Trophoblast cell (in vitro differentiated cells and primary cell): ENCODE data around the gene ALG9.

ENCODE experiments used
- DNase-seq, 2 donors: peaks; one replicate each; pipeline ENCODE4 v3.0.0-alpha.2; 2016
- H2AFZ ChIP-seq: 2 replicates; pipeline ENCODE4 v1.6.1; 2013; ENCODE audit warnings: low read length, moderate library complexity, mild to moderate bottlenecking; ENCODE audit not compliant: insufficient read depth, poor library complexity
- H2AK5ac ChIP-seq: 2 replicates; pipeline ENCODE4 v1.6.1; 2013; ENCODE audit warnings: mild to moderate bottlenecking, low read length
- H2BK120ac ChIP-seq: 2 replicates; pipeline ENCODE4 v1.6.1; 2013; ENCODE audit warnings: low read length, mild to moderate bottlenecking, moderate library complexity; ENCODE audit not compliant: insufficient read depth, poor library complexity
- H2BK12ac ChIP-seq: 2 replicates; pipeline ENCODE4 v1.6.1; 2013; ENCODE audit warnings: mild to moderate bottlenecking, low read length, moderate library complexity
- H2BK5ac ChIP-seq: 2 replicates; pipeline ENCODE4 v1.6.1; 2013; ENCODE audit warnings: low read length, low read depth, moderate library complexity, mild to moderate bottlenecking; ENCODE audit not compliant: poor library complexity
- H3K14ac ChIP-seq: 2 replicates; pipeline ENCODE4 v1.6.1; 2013; ENCODE audit warnings: mild to moderate bottlenecking, low read length
- H3K18ac ChIP-seq: 2 replicates; pipeline ENCODE4 v1.6.1; 2013; ENCODE audit warnings: mild to moderate bottlenecking, low read length
- H3K23ac ChIP-seq: 2 replicates; pipeline ENCODE4 v1.6.1; 2013; ENCODE audit warnings: low read length
- H3K27ac ChIP-seq: 2 replicates; pipeline ENCODE4 v1.5.1; 2013; ENCODE audit warnings: low read depth, mild to moderate bottlenecking, inconsistent platforms, low read length, moderate library complexity
- H3K27me3 ChIP-seq: 2 replicates; pipeline ENCODE4 v1.6.1; 2013; ENCODE audit warnings: inconsistent platforms, mild to moderate bottlenecking, low read length, moderate library complexity; ENCODE audit not compliant: insufficient read depth
- H3K36me3 ChIP-seq, 2 experiments: 1 replicate in 1 of 2; 2 replicates in 1 of 2; pipeline ENCODE4 v1.6.1; 2013; ENCODE audit warnings: low read length in 2 of 2, mild to moderate bottlenecking in 2 of 2, moderate library complexity in 1 of 2; ENCODE audit not compliant: insufficient read depth in 2 of 2, control insufficient read depth in 1 of 2
- H3K4ac ChIP-seq: 2 replicates; pipeline ENCODE4 v1.6.1; 2013; ENCODE audit warnings: low read depth, mild to moderate bottlenecking, low read length, moderate library complexity
- H3K4me1 ChIP-seq, 2 experiments: 1 replicate in 1 of 2; 2 replicates in 1 of 2; pipeline ENCODE4 v1.6.1; 2013; ENCODE audit warnings: low read length in 2 of 2, mild to moderate bottlenecking in 2 of 2, moderate library complexity in 1 of 2; ENCODE audit not compliant: insufficient read depth in 2 of 2, control insufficient read depth in 1 of 2
- H3K4me2 ChIP-seq: 2 replicates; pipeline ENCODE4 v1.6.1; 2013; ENCODE audit warnings: inconsistent platforms, mild to moderate bottlenecking, low read length, moderate library complexity
- H3K4me3 ChIP-seq: 2 replicates; pipeline ENCODE4 v1.5.1; 2013; ENCODE audit warnings: mild to moderate bottlenecking, low read depth, low read length, inconsistent platforms
- H3K79me1 ChIP-seq: one replicate; pipeline ENCODE4 v1.6.1; 2013; ENCODE audit warnings: low read length
- H3K79me2 ChIP-seq: 2 replicates; pipeline ENCODE4 v1.6.1; 2013; ENCODE audit warnings: low read length, mild to moderate bottlenecking; ENCODE audit not compliant: control insufficient read depth, insufficient read depth, poor library complexity
- H3K9ac ChIP-seq: 2 replicates; pipeline ENCODE4 v1.6.1; 2013; ENCODE audit warnings: mild to moderate bottlenecking, low read length
- H3K9me3 ChIP-seq: 2 replicates; pipeline ENCODE4 v1.6.1; 2013; ENCODE audit warnings: low read depth, mild to moderate bottlenecking, control low read depth, inconsistent platforms, low read length; ENCODE audit not compliant: insufficient read depth
- H4K12ac ChIP-seq: 2 replicates; pipeline ENCODE4 v1.6.1; 2013; ENCODE audit warnings: low read depth, mild to moderate bottlenecking, low read length, moderate library complexity
- H4K8ac ChIP-seq: 2 replicates; pipeline ENCODE4 v1.6.1; 2013; ENCODE audit warnings: low read depth, mild to moderate bottlenecking, low read length, moderate library complexity
- H4K91ac ChIP-seq: one replicate; pipeline ENCODE4 v1.6.1; 2013; ENCODE audit warnings: low read depth, mild to moderate bottlenecking, low read length, moderate library complexity
- WGBS: extraction: QIAGEN DNeasy Blood & Tissue Kit; methylation state at CpG from one replicate; pipeline ENCODE4 v1.1.7; 2013; ENCODE audit warnings: missing lambda C conversion rate; ENCODE audit not compliant: insufficient read length, insufficient coverage; ENCODE audit errors: extremely low coverage; 5-methylcytosine and 5-hydroxymethylcytosine counted together

ALG9 gene

DNA sequence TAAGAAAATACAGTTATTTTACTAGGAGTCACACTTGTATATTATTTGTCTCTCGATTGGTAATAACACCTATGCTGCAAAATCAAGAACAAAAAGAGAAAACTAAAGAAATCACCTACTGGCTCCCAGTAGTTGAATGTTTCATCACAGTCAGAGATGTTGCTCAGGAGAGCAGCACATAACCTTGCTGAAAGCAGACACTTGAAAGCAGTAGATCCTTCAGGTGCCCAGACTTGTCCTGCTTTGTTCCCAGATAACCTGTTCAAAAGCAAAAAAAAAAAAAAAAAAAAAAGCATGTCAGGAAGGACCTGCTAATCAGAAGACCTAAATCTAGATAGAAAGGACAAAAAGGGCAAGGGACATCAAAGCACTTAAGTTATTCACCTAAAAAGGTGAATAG is 1.3 kb downstream of the ALG9 start:
- H3K14ac ChIP-seq = no peak overlapping the region
- WGBS = no CpG with 5 or more reads among the region's 1 CpG
- H3K27ac ChIP-seq = no peak overlapping the region
- H3K9me3 ChIP-seq = no peaks in the 10 kb centered on the region
- peaks cover 8% of the 10 kb centered on the region for H3K79me1 ChIP-seq
- no peak overlapping the region for H2BK5ac ChIP-seq
- H3K23ac ChIP-seq = no peak overlapping the region
- H3K36me3 ChIP-seq = peaks cover 5 to 6% of the 10 kb centered on the region in 2 experiments
- H2BK120ac ChIP-seq = no peak overlapping the region
- no peak overlapping the region for H2AK5ac ChIP-seq
- no peak overlapping the region for H3K4me2 ChIP-seq
- H2BK12ac ChIP-seq = no peak overlapping the region
- H3K9ac ChIP-seq = no peak overlapping the region
- no peak overlapping the region for H4K91ac ChIP-seq
- H3K79me2 ChIP-seq = peaks cover 4% of the 10 kb centered on the region
- no peak overlapping the region for H3K4me3 ChIP-seq
- no peak for DNase-seq
- no peak overlapping the region for H2AFZ ChIP-seq
- H4K8ac ChIP-seq = no peak overlapping the region
- no peaks in the 10 kb centered on the region for H3K27me3 ChIP-seq
- H3K18ac ChIP-seq = no peak overlapping the region
- no peaks in the 10 kb centered on the region for H3K4me1 ChIP-seq
- H3K4ac ChIP-seq = no peak overlapping the region
- no peak overlapping the region for H4K12ac ChIP-seq

DNA sequence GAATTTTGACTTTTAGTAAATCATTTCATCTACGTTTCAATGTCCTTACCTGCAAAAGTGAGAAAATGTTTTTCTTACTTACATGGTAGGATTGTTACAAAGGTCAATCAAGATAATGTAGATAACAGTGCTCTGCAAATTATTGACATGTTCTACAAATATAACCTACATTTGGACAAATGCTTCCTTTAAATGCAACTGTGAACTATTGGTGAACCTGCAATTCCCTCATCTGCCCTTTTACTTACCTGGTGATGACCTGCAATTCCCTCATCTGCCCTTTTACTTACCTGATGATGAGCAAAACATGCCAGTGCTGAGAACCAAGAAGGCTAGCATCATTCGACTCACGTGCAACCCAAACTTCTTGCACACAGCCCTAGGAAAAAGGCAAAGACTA is 11.1 kb downstream of the ALG9 start:
- H4K8ac ChIP-seq = no peak overlapping the region
- no peak overlapping the region for H2AK5ac ChIP-seq
- no peak overlapping the region for H3K4me2 ChIP-seq
- H3K23ac ChIP-seq = no peak overlapping the region
- no CpG with 5 or more reads among the region's 3 CpGs for WGBS
- H2BK5ac ChIP-seq = no peak overlapping the region
- H4K12ac ChIP-seq = no peak overlapping the region
- H3K27ac ChIP-seq = no peak overlapping the region
- no peak overlapping the region for H3K9ac ChIP-seq
- no peaks in the 10 kb centered on the region for H3K79me1 ChIP-seq
- H3K18ac ChIP-seq = no peak overlapping the region
- no peak for DNase-seq
- H3K79me2 ChIP-seq = no peaks in the 10 kb centered on the region
- no peak overlapping the region for H3K4me3 ChIP-seq
- no peak overlapping the region for H3K4ac ChIP-seq
- H3K9me3 ChIP-seq = no peaks in the 10 kb centered on the region
- H3K14ac ChIP-seq = no peak overlapping the region
- no peak overlapping the region for H4K91ac ChIP-seq
- no peak overlapping the region for H2AFZ ChIP-seq
- no peak overlapping the region for H2BK120ac ChIP-seq
- peaks cover 10 to 11% of the 10 kb centered on the region in 2 experiments for H3K36me3 ChIP-seq
- no peaks in the 10 kb centered on the region for H3K27me3 ChIP-seq
- no peak overlapping the region for H2BK12ac ChIP-seq
- H3K4me1 ChIP-seq = no peaks in the 10 kb centered on the region

- H2BK5ac ChIP-seq = no peak overlapping the region
- H2AFZ ChIP-seq = no peak overlapping the region
- DNase-seq = no peak
- H3K9me3 ChIP-seq = no peaks in the 10 kb centered on the region
- H3K4me3 ChIP-seq = no peak overlapping the region
- no peak overlapping the region for H3K27ac ChIP-seq
- peaks cover 6 to 9% of the 10 kb centered on the region in 2 experiments for H3K36me3 ChIP-seq
- H3K18ac ChIP-seq = no peak overlapping the region
- no peak overlapping the region for H3K9ac ChIP-seq
- no peak overlapping the region for H4K8ac ChIP-seq
- H3K14ac ChIP-seq = no peak overlapping the region
- no peak overlapping the region for H3K23ac ChIP-seq
- H4K12ac ChIP-seq = no peak overlapping the region
- H3K4ac ChIP-seq = no peak overlapping the region
- no peak overlapping the region for H2AK5ac ChIP-seq
- H2BK120ac ChIP-seq = no peak overlapping the region
- no peak overlapping the region for H4K91ac ChIP-seq
- H3K79me2 ChIP-seq = no peaks in the 10 kb centered on the region
- no peak overlapping the region for H3K4me2 ChIP-seq
- H2BK12ac ChIP-seq = no peak overlapping the region
- H3K79me1 ChIP-seq = no peaks in the 10 kb centered on the region
- H3K4me1 ChIP-seq = no peaks in the 10 kb centered on the region
- no peaks in the 10 kb centered on the region for H3K27me3 ChIP-seq
Observed at GRCh38 chr11:111855506-111855905, 15.9 kb downstream of the ALG9 start.

DNA sequence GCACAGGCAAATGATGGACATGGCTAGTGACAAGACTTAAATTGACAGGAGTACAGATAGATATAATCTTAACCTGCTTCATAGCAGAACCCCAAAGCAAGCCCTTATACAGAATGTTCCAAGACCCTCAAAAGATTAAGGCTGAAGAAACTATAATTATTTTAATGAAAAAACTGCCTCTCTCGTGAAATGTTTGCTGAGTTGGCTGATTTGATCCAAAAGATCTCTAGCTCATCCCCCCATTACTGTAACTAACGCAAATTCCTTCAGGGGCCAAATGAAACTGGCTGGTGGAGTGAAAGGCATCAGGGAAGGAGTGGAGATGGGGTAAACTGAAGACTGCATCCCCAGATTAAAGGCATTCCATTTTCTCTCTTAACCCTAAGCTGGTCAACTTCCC is 19.3 kb downstream of the ALG9 start:
- Histone ChIP-seq H3K14ac (no peak overlapping the region), H2AFZ (no peak overlapping the region), H3K23ac (no peak overlapping the region), H3K18ac (no peak overlapping the region), H2AK5ac (no peak overlapping the region), H3K79me2 (no peaks in the 10 kb centered on the region), H3K36me3 (peaks cover 2 to 3% of the 10 kb centered on the region in 2 experiments), H2BK5ac (no peak overlapping the region), H3K4me2 (no peak overlapping the region), H4K8ac (no peak overlapping the region), H3K4me3 (no peak overlapping the region), H3K27me3 (no peaks in the 10 kb centered on the region), H2BK12ac (no peak overlapping the region), H4K12ac (no peak overlapping the region), H3K9me3 (no peaks in the 10 kb centered on the region), H4K91ac (no peak overlapping the region), H3K79me1 (no peaks in the 10 kb centered on the region), H3K27ac (no peak overlapping the region), H2BK120ac (no peak overlapping the region), H3K4ac (no peak overlapping the region), H3K9ac (no peak overlapping the region), H3K4me1 (no peaks in the 10 kb centered on the region)
- WGBS = no CpG with 5 or more reads among the region's 2 CpGs
- no peak for DNase-seq

DNA sequence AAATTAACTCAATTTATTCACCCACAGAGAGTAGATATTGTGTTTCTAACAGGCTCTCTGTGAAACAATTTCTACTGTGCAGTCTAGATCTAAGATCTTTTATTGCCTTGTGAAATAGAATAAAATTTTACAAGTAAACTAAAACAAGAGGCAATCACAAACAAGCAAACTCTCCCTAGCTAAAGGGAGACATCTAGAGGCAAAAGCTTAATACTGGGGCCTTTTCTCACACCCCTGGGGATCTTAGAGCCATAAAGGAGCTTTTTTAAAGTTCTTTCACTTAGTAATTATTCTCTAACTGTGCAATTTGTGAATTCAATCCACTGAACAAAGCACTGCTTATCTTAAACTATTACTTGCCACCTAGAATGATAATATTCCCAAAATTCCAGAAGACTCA is 19.7 kb downstream of the ALG9 start:
- H3K4me3 ChIP-seq = no peak overlapping the region
- peak in 1 of 2 donors; percentile 7 for DNase-seq
- H3K36me3 ChIP-seq = peaks cover 2 to 3% of the 10 kb centered on the region in 2 experiments
- H4K91ac ChIP-seq = no peak overlapping the region
- no peak overlapping the region for H2BK120ac ChIP-seq
- no peak overlapping the region for H3K9ac ChIP-seq
- no peaks in the 10 kb centered on the region for H3K4me1 ChIP-seq
- no peak overlapping the region for H3K23ac ChIP-seq
- H3K4me2 ChIP-seq = no peak overlapping the region
- H3K18ac ChIP-seq = no peak overlapping the region
- H2AK5ac ChIP-seq = no peak overlapping the region
- H2BK5ac ChIP-seq = no peak overlapping the region
- H2BK12ac ChIP-seq = no peak overlapping the region
- H3K9me3 ChIP-seq = no peaks in the 10 kb centered on the region
- H3K4ac ChIP-seq = no peak overlapping the region
- no peaks in the 10 kb centered on the region for H3K79me1 ChIP-seq
- no peak overlapping the region for H2AFZ ChIP-seq
- no peak overlapping the region for H4K12ac ChIP-seq
- no peak overlapping the region for H3K27ac ChIP-seq
- H3K14ac ChIP-seq = no peak overlapping the region
- H4K8ac ChIP-seq = no peak overlapping the region
- H3K27me3 ChIP-seq = no peaks in the 10 kb centered on the region
- no peaks in the 10 kb centered on the region for H3K79me2 ChIP-seq
